ENCODE results near the gene SLC6A3.
"Not testable (repeated sequence)": the region's sequence is repeated elsewhere in the genome, so short reads cannot be mapped to it uniquely, and the experiment has no call there.

SLC6A3 gene

DNA sequence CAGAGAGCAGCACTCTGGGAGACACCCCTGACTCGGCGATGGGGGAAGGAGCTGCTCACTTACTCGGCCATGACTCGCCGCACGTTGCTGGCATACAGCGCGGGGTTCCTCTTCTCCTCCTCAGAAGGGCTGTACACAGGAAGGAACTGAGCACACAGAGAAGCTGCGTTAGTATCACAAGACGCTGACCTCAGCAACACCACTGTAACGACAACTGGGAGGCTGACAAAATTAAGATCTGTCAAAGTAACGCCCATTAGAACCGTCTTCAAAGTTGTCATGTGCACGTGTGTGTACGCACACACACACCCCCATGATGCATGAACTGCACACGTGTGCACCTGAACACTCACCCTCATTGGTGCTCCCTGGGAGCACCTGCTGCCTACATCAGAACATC is 32.1 kb upstream of the SLC6A3 start:
- DNase-seq (ENCODE audit: low read depth), result no peak

DNA sequence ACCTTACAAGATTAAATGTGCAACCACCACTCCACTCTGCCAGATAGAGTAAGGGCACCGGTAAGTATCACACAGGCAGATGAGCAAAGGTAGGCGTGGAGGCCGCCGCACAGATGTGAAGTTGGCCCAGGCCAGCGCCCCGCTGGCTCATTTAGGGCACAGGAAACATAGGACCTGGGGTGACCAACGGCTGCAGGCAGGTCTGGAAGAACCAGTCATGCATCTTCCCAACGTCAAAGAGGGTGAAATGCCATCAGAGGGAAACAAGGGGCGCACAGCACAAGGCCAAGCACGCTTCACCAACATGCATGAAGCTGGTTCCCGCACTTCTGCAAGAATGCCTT is 31.7 kb upstream of the SLC6A3 start:
- no peak for DNase-seq (ENCODE audit: low read depth)

- DNase-seq (ENCODE audit: low read depth), result no peak
Measured at GRCh38 chr5:1476181-1476966, 31.1 kb upstream of the SLC6A3 start.

DNA sequence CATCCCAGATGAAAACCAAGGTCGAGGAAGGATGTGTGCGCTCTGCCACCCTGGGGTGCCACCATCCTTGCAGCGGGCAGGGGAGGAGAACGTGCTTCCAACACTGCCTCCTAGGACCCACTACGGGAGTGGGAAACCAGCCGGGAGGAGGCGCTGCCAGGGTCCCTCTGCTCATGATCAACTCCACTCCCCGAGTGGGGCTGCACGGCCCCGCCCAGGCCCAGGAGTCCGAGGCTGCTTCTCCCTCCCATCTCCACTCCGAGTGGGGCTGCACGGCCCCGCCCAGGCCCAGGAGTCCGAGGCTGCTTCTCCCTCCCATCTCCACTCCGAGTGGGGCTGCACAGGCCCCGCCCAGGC is 30.3 kb upstream of the SLC6A3 start:
- DNase-seq (ENCODE audit: low read depth), result not testable (repeated sequence)

GRCh38 chr5:1474866-1475543 is 29.8 kb upstream of the SLC6A3 start:
- no peak for DNase-seq (ENCODE audit: low read depth)

DNA sequence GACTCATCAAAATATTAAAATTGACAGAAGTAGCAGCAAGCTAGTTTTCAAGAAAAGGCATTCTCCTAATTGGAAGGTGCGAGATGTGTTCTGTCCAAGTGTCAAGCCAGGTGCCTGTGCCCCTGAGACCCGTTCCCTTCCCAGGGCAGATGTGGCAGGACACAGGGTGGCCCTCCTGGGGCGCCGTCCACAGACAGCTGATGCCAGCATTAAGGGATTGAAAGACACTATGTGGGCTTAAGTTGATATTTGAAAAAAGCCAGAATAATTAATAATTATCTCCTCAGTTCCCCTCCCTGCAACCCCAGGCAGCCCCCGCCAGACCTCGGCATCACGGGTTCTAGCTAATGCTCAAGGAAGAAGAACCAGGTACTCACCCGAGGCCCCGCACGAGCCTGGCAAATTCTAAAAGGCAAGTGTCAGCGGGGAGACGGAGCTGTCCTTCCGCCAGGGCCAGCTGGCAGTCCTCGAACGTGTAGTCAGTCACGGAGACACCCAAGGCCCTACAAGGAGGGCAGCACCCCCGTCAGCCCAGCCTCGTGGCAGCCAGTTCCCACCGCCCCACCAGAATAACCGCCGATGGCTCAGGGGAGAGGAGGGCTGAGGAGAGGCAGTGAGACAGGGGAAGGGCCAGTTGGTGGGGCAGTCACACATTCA is 29.1 kb upstream of the SLC6A3 start:
- DNase-seq (ENCODE audit: low read depth), result no peak

GRCh38 chr5:1473746-1474145 is 28.5 kb upstream of the SLC6A3 start:
- DNase-seq (ENCODE audit: low read depth), result no peak

DNA sequence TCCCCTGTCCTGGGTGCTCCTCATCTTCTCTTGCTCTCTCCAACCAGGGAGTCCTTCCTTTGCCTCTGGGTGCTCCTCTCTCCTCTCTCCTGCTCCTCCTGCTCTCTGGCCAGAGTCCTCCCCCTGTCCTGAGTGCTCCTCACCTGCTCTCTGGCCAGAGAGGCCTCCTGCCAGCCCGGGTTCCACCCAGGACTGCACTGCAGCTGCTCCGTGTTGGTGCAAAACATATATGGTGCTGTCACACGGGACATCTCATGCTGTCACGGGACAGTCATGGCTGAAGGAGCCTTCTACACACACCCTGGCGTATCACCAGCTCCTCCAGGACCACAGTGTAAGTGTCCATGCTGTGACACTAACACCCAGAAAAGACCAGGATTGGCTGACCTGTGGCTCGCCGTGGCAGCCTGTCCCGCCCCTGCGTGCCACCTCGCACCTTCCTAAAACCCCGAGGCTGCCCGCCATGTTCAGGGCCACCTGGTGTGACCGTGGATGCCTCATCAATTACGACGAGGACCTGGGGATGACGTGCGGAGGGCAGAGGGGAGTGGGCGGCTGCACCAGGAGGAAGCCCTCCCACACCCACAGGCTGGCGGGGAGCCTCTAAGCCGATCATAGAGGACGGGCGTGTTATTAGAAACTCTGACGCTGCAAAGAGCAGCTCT is 27.9 kb upstream of the SLC6A3 start:
- no peak for DNase-seq (ENCODE audit: low read depth)

DNA sequence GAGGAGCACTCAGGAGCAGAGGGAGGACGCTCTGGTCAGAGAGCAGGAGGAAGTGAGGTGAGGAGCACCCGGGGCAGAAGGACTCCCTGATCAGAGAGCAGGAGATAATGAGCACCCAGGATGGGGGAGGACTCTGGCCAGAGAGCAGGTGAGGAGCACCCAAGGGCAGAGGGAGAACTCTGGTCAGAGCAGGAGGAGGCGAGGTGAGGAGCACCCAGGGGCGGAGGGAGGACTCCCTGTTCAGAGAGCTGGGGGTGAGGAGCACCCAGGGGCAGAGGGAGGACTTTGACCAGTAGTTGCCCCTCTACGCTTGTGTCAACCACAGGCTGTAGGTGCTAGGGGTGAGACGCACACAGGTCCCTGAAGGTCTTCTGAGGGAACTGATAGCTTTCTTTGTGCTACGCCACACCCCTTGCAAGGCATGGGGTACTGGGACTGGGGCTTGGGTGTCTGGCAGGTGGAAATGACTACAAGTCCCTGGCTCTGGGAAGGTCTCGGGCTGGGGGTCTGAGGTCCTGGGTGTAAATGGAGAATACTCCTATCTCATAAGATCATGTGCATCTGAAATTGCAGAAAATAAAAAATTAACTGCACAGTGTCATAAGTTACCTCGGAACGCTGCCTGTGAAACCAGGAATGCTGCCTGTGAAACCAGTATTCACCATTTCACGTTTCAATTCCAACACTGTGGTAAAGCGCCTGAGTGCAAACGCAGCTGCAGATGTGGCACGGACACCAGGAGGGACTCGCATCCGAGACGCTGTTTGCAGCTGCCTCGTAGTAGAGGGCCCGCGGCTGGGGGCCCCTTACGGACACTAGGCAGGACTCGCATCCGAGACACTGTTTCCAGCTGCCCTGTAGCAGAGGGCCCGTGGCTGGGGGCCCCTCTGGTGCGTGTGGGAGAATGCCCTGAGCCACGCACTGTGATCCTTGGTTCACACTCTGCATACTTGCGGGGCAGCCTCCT is 27.0 kb upstream of the SLC6A3 start:
- DNase-seq (ENCODE audit: low read depth), result no peak

DNA sequence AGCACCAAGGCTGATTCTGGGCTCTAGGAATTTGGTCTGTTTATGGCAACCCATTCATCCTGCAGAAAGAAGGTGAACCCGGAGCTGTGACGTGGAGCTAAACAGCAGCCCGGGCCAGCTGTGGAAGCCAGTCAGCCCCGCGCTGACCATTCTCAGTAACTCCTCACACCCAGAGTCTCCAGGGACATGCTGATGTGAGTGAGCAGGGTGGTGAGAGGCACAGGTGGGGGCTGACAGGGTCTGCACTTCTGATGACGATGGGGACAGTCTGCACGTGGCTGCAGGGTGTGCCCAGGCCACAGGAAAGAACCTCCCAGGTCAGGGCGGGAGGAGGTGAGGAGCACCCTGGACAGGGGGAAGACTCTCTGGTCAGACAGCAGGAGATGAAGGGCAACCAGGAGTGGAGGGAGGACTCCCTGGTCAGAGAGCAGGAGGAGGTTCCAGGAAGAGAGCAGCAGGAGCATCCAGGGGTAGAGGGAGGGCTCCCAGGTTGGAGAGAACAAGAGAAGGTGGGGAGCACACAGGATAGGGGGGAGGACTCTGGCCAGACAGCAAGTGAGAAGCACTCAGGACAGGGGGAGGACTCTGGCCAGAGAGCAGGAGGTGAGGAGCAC is 26.1 kb upstream of the SLC6A3 start:
- DNase-seq (ENCODE audit: low read depth), result no peak

DNA sequence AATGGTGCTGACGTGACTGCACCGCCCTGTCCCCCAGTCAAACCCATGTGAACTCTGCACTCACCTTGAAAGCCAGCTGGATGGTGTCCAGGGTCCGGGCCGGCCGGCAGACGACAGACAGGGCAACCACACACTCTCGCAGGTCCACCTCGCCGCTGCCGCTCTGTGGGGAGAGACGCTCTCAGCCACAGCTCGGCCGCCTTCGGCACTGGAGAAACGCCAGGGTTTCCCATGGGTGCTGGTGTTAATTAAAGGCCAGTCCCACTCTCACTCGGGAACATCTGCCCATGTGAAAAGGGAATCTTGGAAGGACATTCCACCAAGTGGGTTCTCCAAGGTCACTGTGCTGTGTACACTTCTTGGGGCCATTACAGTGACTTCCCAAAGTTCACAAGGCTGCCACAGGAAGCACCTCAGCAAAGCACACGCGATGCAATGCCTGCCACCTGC is 25.5 kb upstream of the SLC6A3 start:
- no peak for DNase-seq (ENCODE audit: low read depth)

- DNase-seq (ENCODE audit: low read depth), result no peak
Measured at GRCh38 chr5:1468629-1469527, 23.6 kb upstream of the SLC6A3 start.

GRCh38 chr5:1468247-1468612 is 23.0 kb upstream of the SLC6A3 start:
- DNase-seq (ENCODE audit: low read depth), result no peak

- DNase-seq (ENCODE audit: low read depth), result no peak
Measured at GRCh38 chr5:1467341-1468246, 22.4 kb upstream of the SLC6A3 start.

- DNase-seq (ENCODE audit: low read depth), result no peak
Measured at GRCh38 chr5:1466631-1467265, 21.5 kb upstream of the SLC6A3 start.

- no peak for DNase-seq (ENCODE audit: low read depth)
Measured at GRCh38 chr5:1465966-1466471, 20.8 kb upstream of the SLC6A3 start.

- no peak for DNase-seq (ENCODE audit: low read depth)
Measured at GRCh38 chr5:1465117-1465516, 19.9 kb upstream of the SLC6A3 start.

GRCh38 chr5:1464511-1464910 is 19.3 kb upstream of the SLC6A3 start:
- no peak for DNase-seq (ENCODE audit: low read depth)

Data from activated T-cell treated with anti-CD3 and anti-CD28 coated beads for 24 hours (primary cell).